Mesenchymal stem cell (in vitro differentiated cells and primary cell): ENCODE measurements around the gene CAMK4.

Experiments
- DNase-seq: peaks from one replicate; pipeline ENCODE4 v3.0.0-alpha.2; 2013
- H2AFZ ChIP-seq: one replicate; pipeline ENCODE4 v1.6.1; 2013; ENCODE audit warnings: low read depth, mild to moderate bottlenecking, control low read depth, inconsistent platforms, low read length, moderate library complexity
- H2AK5ac ChIP-seq: 2 replicates; pipeline ENCODE4 v1.6.1; 2013; ENCODE audit warnings: low read length, moderate library complexity, mild to moderate bottlenecking, inconsistent platforms; ENCODE audit not compliant: severe bottlenecking
- H2BK120ac ChIP-seq: one replicate; pipeline ENCODE4 v1.6.1; 2013; ENCODE audit warnings: low read depth, mild to moderate bottlenecking, inconsistent platforms, low read length, moderate library complexity
- H2BK12ac ChIP-seq, 2 experiments: one replicate each; pipeline ENCODE4 v1.6.1; 2013; ENCODE audit warnings: inconsistent platforms in 2 of 2, low read length in 2 of 2, mild to moderate bottlenecking in 2 of 2, moderate library complexity in 2 of 2, control low read depth in 1 of 2
- H2BK15ac ChIP-seq: one replicate; pipeline ENCODE4 v1.6.1; 2013; ENCODE audit warnings: mild to moderate bottlenecking, low read depth, inconsistent platforms; ENCODE audit not compliant: poor library complexity, severe bottlenecking
- H2BK5ac ChIP-seq: 2 replicates; pipeline ENCODE4 v1.6.1; 2013; ENCODE audit warnings: low read depth, mild to moderate bottlenecking, low read length, control low read depth, inconsistent platforms; ENCODE audit not compliant: poor library complexity, severe bottlenecking
- H3K14ac ChIP-seq, 2 experiments: one replicate each; pipeline ENCODE4 v1.6.1; 2013; ENCODE audit warnings: inconsistent platforms in 2 of 2, low read length in 2 of 2, control low read depth in 1 of 2, mild to moderate bottlenecking in 1 of 2, moderate library complexity in 1 of 2
- H3K18ac ChIP-seq, 2 experiments: one replicate each; pipeline ENCODE4 v1.6.1; 2013; ENCODE audit warnings: inconsistent platforms in 2 of 2, low read length in 2 of 2, control low read depth in 1 of 2, low read depth in 1 of 2, mild to moderate bottlenecking in 1 of 2
- H3K23ac ChIP-seq, 2 experiments: one replicate each; pipeline ENCODE4 v1.6.1; 2013; ENCODE audit warnings: inconsistent platforms in 2 of 2, low read length in 2 of 2, mild to moderate bottlenecking in 2 of 2, moderate library complexity in 2 of 2, control low read depth in 1 of 2
- H3K27ac ChIP-seq: 2 replicates; pipeline ENCODE4 v1.5.1; 2013; ENCODE audit warnings: mild to moderate bottlenecking, moderate library complexity, low read length, control low read depth, inconsistent platforms; ENCODE audit not compliant: poor library complexity, severe bottlenecking
- H3K27me3 ChIP-seq, 2 experiments: 2 replicates each; pipeline versions ENCODE4 v1.6.1 to v1.7.0; 2013; ENCODE audit warnings: low read length in 2 of 2, mild to moderate bottlenecking in 2 of 2, moderate library complexity in 2 of 2, control low read depth in 1 of 2, inconsistent platforms in 1 of 2; ENCODE audit not compliant: control insufficient read depth in 1 of 2, insufficient read depth in 1 of 2
- H3K36me3 ChIP-seq, 2 experiments: 2 replicates each; pipeline versions ENCODE4 v1.6.1 to v1.7.0; 2013; ENCODE audit warnings: low read length in 2 of 2, control low read depth in 1 of 2, inconsistent platforms in 1 of 2, low read depth in 1 of 2, mild to moderate bottlenecking in 1 of 2; ENCODE audit not compliant: insufficient read depth in 2 of 2, control insufficient read depth in 1 of 2
- H3K4ac ChIP-seq, 2 experiments: one replicate each; pipeline ENCODE4 v1.6.1; 2013; ENCODE audit warnings: inconsistent platforms in 2 of 2, low read length in 2 of 2, mild to moderate bottlenecking in 2 of 2, moderate library complexity in 2 of 2, control low read depth in 1 of 2, low read depth in 1 of 2
- H3K4me1 ChIP-seq: 2 replicates; pipeline ENCODE4 v1.6.1; 2013; ENCODE audit warnings: low read depth, low read length, control low read depth; ENCODE audit not compliant: control insufficient read depth, insufficient read depth
- H3K4me2 ChIP-seq: 2 replicates; pipeline ENCODE4 v1.6.1; 2013; ENCODE audit warnings: low read length, mild to moderate bottlenecking, inconsistent platforms; ENCODE audit not compliant: poor library complexity, severe bottlenecking
- H3K4me3 ChIP-seq, 2 experiments: 2 replicates each; pipeline versions ENCODE4 v1.5.1 to v1.7.0; 2013; ENCODE audit warnings: low read length in 2 of 2, mild to moderate bottlenecking in 2 of 2, control low read depth in 1 of 2, low read depth in 1 of 2; ENCODE audit not compliant: insufficient read depth in 1 of 2
- H3K79me1 ChIP-seq: replicated peaks from 2 replicates; pipeline ENCODE4 v1.6.1; 2013; ENCODE audit warnings: mild to moderate bottlenecking, control low read depth, low read length, inconsistent platforms; ENCODE audit not compliant: poor library complexity, severe bottlenecking
- H3K9ac ChIP-seq: 2 replicates; pipeline ENCODE4 v1.7.0; 2013; ENCODE audit warnings: mild to moderate bottlenecking, low read length, moderate library complexity
- H3K9me3 ChIP-seq: 2 replicates; pipeline ENCODE4 v1.7.0; 2013; ENCODE audit warnings: mild to moderate bottlenecking, low read length; ENCODE audit not compliant: control insufficient read depth
- H4K8ac ChIP-seq: one replicate; pipeline ENCODE4 v1.6.1; 2013; ENCODE audit warnings: inconsistent platforms, mild to moderate bottlenecking, low read length, moderate library complexity
- H4K91ac ChIP-seq: one replicate; pipeline ENCODE4 v1.6.1; 2013; ENCODE audit warnings: mild to moderate bottlenecking, low read length, inconsistent platforms
- WGBS: methylation state at CpG from one replicate; pipeline ENCODE4 v1.1.7; 2013; ENCODE audit warnings: mixed read lengths; 5-methylcytosine and 5-hydroxymethylcytosine counted together

The CAMK4 gene

DNA sequence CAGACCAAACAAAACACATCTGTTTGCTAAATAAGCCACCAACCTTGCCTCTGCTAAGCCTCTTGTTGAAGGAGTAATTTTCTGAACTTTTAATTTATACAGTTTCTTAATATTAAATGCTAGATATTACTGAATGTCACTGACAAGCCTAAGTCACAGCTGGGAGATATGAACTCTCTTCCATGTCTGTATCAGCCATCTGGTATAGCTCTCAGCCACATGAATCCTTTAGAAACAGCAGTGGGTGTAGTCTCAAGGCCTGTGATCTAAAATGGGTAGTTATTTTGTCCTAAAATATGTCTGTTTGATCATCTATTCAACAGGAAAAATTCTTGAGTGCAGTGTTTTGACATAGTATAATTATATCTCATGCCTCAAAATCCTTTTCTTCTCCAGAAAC, 97.2 kb downstream of the CAMK4 start:
- Histone ChIP-seq H2AK5ac (no peak overlapping the region), H2BK12ac (no peak overlapping the region), H2BK120ac (no peak overlapping the region), H2BK15ac (no peak overlapping the region), H4K91ac (no peak overlapping the region), H3K18ac (no peak overlapping the region), H3K23ac (no peak overlapping the region), H3K36me3 (no peaks in the 10 kb centered on the region), H3K27me3 (no peaks in the 10 kb centered on the region), H3K9me3 (no peaks in the 10 kb centered on the region), H3K4me1 (no peaks in the 10 kb centered on the region), H2BK5ac (no peak overlapping the region), H2AFZ (no peak overlapping the region), H3K14ac (no peak overlapping the region), H3K4ac (no peak overlapping the region), H3K79me1 (no peaks in the 10 kb centered on the region), H3K27ac (no peak overlapping the region), H4K8ac (no peak overlapping the region), H3K4me3 (no peak overlapping the region), H3K9ac (no peak overlapping the region), H3K4me2 (no peak overlapping the region)
- DNase-seq = no peak

GRCh38 chr5:111326551-111326950, 102.4 kb downstream of the CAMK4 start:
- H3K4me2 ChIP-seq = no peak overlapping the region
- H3K9me3 ChIP-seq = peaks cover 3% of the 10 kb centered on the region
- H2AK5ac ChIP-seq = no peak overlapping the region
- no peak overlapping the region for H3K23ac ChIP-seq
- H4K8ac ChIP-seq = no peak overlapping the region
- H2BK12ac ChIP-seq = no peak overlapping the region
- no peaks in the 10 kb centered on the region for H3K79me1 ChIP-seq
- no peak overlapping the region for H3K14ac ChIP-seq
- no peak overlapping the region for H3K9ac ChIP-seq
- no peak overlapping the region for H3K4me3 ChIP-seq
- H3K18ac ChIP-seq = no peak overlapping the region
- no peak overlapping the region for H2BK120ac ChIP-seq
- 86% methylated on average over 3 of the region's 4 CpGs for WGBS
- H3K27ac ChIP-seq = no peak overlapping the region
- no peak overlapping the region for H2AFZ ChIP-seq
- no peak overlapping the region for H3K4ac ChIP-seq
- DNase-seq = no peak
- no peak overlapping the region for H4K91ac ChIP-seq
- no peak overlapping the region for H2BK5ac ChIP-seq
- H3K27me3 ChIP-seq = no peaks in the 10 kb centered on the region
- H3K36me3 ChIP-seq = no peaks in the 10 kb centered on the region
- no peaks in the 10 kb centered on the region for H3K4me1 ChIP-seq
- no peak overlapping the region for H2BK15ac ChIP-seq

GRCh38 chr5:111337133-111337532, 112.9 kb downstream of the CAMK4 start:
- H3K4ac ChIP-seq = no peak overlapping the region

GRCh38 chr5:111337688-111338087, 113.5 kb downstream of the CAMK4 start:
- 77% methylated on average over 2 of the region's 2 CpGs for WGBS
- no peak for DNase-seq

More at GRCh38 chr5:111337133-111337532, 112.9 kb downstream of the CAMK4 start:
- Histone ChIP-seq H4K91ac (no peak overlapping the region), H3K9me3 (no peaks in the 10 kb centered on the region), H2AK5ac (no peak overlapping the region), H3K36me3 (no peaks in the 10 kb centered on the region), H3K4me3 (no peak overlapping the region), H3K23ac (no peak overlapping the region), H3K27ac (no peak overlapping the region), H2BK12ac (no peak overlapping the region), H3K4me2 (no peak overlapping the region), H3K4me1 (no peaks in the 10 kb centered on the region), H3K79me1 (no peaks in the 10 kb centered on the region), H3K18ac (no peak overlapping the region), H4K8ac (no peak overlapping the region), H3K14ac (no peak overlapping the region), H2AFZ (no peak overlapping the region), H2BK5ac (no peak overlapping the region), H3K9ac (no peak overlapping the region), H2BK15ac (no peak overlapping the region), H2BK120ac (no peak overlapping the region), H3K27me3 (no peaks in the 10 kb centered on the region)
- 100% methylated on average over 1 of the region's 1 CpG for WGBS
- DNase-seq = no peak

More at GRCh38 chr5:111337688-111338087, 113.5 kb downstream of the CAMK4 start:
- Histone ChIP-seq H2BK5ac (no peak overlapping the region), H3K9ac (no peak overlapping the region), H3K4me2 (no peak overlapping the region), H3K79me1 (no peaks in the 10 kb centered on the region), H2BK12ac (no peak overlapping the region), H3K36me3 (no peaks in the 10 kb centered on the region), H3K23ac (no peak overlapping the region), H3K9me3 (no peaks in the 10 kb centered on the region), H3K14ac (no peak overlapping the region), H3K4ac (no peak overlapping the region), H3K4me3 (no peak overlapping the region), H4K91ac (no peak overlapping the region), H3K18ac (no peak overlapping the region), H3K4me1 (no peaks in the 10 kb centered on the region), H3K27me3 (no peaks in the 10 kb centered on the region), H2BK15ac (no peak overlapping the region), H2BK120ac (no peak overlapping the region), H4K8ac (no peak overlapping the region), H2AK5ac (no peak overlapping the region), H2AFZ (no peak overlapping the region), H3K27ac (no peak overlapping the region)
